DND-41 (cell line): Measurements from ENCODE around the gene THUMPD2.

ENCODE experiments used
- ATAC-seq: fragments of 200-7000 bp; cut with Tn5 transposase; 3 replicates; pipeline ENCODE4 v1.9.1; 2021; ENCODE audit warnings: low read depth; ENCODE audit not compliant: insufficient read depth
- DNase-seq: peaks from one replicate; pipeline ENCODE4 v3.0.0-alpha.2; 2020
- H2AFZ ChIP-seq: 2 replicates; pipeline ENCODE4 v1.6.0; 2012; ENCODE audit warnings: low read depth, low read length
- H3K27ac ChIP-seq: 2 replicates; pipeline ENCODE4 v1.5.1; 2012; ENCODE audit warnings: low read length, inconsistent platforms
- H3K27me3 ChIP-seq: fragments of 200-600 bp; sonication (generic); 2 replicates; pipeline ENCODE4 v1.6.0; 2012; ENCODE audit warnings: low read length, mild to moderate bottlenecking, inconsistent platforms; ENCODE audit not compliant: insufficient read depth, poor library complexity
- H3K36me3 ChIP-seq: 2 replicates; pipeline ENCODE4 v1.5.1; 2012; ENCODE audit warnings: low read length, inconsistent platforms; ENCODE audit not compliant: insufficient read depth
- H3K4me1 ChIP-seq: 2 replicates; pipeline ENCODE4 v1.5.1; 2012; ENCODE audit warnings: mild to moderate bottlenecking, low read length; ENCODE audit not compliant: insufficient read depth
- H3K4me2 ChIP-seq: 2 replicates; pipeline ENCODE4 v1.6.0; 2012; ENCODE audit warnings: mild to moderate bottlenecking, moderate library complexity, low read length, inconsistent platforms; ENCODE audit not compliant: insufficient read depth
- H3K4me3 ChIP-seq, 2 experiments: fragments of 200-600 bp in 1 of 2; shearing (Covaris generic) in 1 of 2; 2 replicates each; pipeline ENCODE4 v1.5.1; 2012 to 2016; ENCODE audit warnings: inconsistent platforms in 2 of 2, low read length in 2 of 2, mild to moderate bottlenecking in 2 of 2, low read depth in 1 of 2, moderate library complexity in 1 of 2
- H3K79me2 ChIP-seq: 2 replicates; pipeline ENCODE4 v1.6.0; 2012; ENCODE audit warnings: low read length, inconsistent platforms; ENCODE audit not compliant: insufficient read depth
- H3K9ac ChIP-seq: 2 replicates; pipeline ENCODE4 v1.6.0; 2012; ENCODE audit warnings: low read depth, mild to moderate bottlenecking, inconsistent platforms, low read length, moderate library complexity
- H3K9me3 ChIP-seq: 2 replicates; pipeline ENCODE4 v1.5.1; 2012; ENCODE audit warnings: low read length, moderate library complexity, mild to moderate bottlenecking, inconsistent platforms; ENCODE audit not compliant: insufficient read depth, severe bottlenecking
- H4K20me1 ChIP-seq: 2 replicates; pipeline ENCODE4 v1.6.0; 2012; ENCODE audit warnings: low read length; ENCODE audit not compliant: insufficient read depth
- EZH2 ChIP-seq: IDR thresholded peaks from 3 replicates; pipeline ENCODE4 v1.6.1; 2012; ENCODE audit warnings: borderline replicate concordance, low read depth, mild to moderate bottlenecking, moderate library complexity, low read length, inconsistent platforms; ENCODE audit not compliant: severe bottlenecking
- TF ChIP-seq, protein P1 (sequence below): IDR thresholded peaks from 2 replicates; pipeline ENCODE4 v1.5.1; 2012; ENCODE audit warnings: borderline replicate concordance, low read length, moderate library complexity, mild to moderate bottlenecking; ENCODE audit not compliant: poor library complexity, severe bottlenecking; ENCODE audit errors: extremely low read depth

Gene THUMPD2

DNA sequence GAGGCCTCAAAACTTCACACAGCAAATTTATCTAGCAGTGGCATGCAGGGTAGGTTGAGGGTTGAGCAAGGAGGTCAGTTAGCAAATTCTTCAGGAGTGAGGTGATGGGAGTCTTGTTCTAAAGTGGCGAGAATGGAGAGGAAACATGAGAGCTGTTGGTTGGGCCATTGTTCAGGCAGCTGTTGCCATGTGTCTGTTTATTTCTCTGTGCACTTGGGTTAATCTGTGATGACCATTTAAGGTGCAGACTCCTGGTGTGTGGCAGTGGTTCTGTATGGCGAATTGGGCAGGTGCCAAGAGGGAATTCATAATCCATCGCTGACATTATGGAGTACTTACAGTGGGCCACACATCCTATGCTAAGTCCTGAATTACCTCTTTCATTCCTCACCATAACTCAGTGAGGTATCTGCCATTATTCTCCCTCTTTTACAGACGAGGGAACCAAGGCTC, 82.9 kb downstream of the THUMPD2 start:
- H3K4me2 ChIP-seq: no peak overlapping the region
- peaks cover 5% of the 10 kb centered on the region for H3K9me3 ChIP-seq
- no peak overlapping the region for H3K27ac ChIP-seq
- no peak for TF ChIP-seq EZH2
- TF ChIP-seq, protein P1, sequence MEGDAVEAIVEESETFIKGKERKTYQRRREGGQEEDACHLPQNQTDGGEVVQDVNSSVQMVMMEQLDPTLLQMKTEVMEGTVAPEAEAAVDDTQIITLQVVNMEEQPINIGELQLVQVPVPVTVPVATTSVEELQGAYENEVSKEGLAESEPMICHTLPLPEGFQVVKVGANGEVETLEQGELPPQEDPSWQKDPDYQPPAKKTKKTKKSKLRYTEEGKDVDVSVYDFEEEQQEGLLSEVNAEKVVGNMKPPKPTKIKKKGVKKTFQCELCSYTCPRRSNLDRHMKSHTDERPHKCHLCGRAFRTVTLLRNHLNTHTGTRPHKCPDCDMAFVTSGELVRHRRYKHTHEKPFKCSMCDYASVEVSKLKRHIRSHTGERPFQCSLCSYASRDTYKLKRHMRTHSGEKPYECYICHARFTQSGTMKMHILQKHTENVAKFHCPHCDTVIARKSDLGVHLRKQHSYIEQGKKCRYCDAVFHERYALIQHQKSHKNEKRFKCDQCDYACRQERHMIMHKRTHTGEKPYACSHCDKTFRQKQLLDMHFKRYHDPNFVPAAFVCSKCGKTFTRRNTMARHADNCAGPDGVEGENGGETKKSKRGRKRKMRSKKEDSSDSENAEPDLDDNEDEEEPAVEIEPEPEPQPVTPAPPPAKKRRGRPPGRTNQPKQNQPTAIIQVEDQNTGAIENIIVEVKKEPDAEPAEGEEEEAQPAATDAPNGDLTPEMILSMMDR: no peak
- DNase-seq (no peak), ATAC-seq (no peak)
- no peaks in the 10 kb centered on the region for H4K20me1 ChIP-seq
- no peaks in the 10 kb centered on the region for H3K27me3 ChIP-seq
- no peak overlapping the region for H3K9ac ChIP-seq
- no peaks in the 10 kb centered on the region for H3K4me1 ChIP-seq
- no peak overlapping the region for H3K4me3 ChIP-seq
- H3K79me2 ChIP-seq: no peaks in the 10 kb centered on the region
- no peaks in the 10 kb centered on the region for H3K36me3 ChIP-seq
- H2AFZ ChIP-seq: no peak overlapping the region

DNA sequence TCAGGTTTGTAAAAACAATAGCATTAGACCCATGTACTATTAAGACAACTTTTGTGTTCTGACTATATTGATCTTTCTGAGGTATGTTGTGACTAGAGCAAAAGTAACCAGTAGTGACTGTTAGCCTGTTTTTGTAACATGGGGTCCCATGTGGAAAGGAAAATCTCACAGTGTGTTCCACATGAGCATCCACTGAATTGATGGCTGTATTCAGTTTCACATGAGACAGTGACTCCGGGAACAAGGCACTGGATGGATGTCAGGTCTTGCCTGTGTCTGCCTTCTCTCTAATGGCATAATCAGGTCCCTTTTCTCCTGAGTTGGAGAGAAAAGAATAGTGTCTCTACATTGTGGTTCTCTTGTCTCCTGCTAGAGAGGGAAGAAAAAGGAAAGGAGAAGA, 85.8 kb downstream of the THUMPD2 start:
- Histone ChIP-seq H3K27me3 (no peaks in the 10 kb centered on the region), H3K4me1 (no peaks in the 10 kb centered on the region), H4K20me1 (no peaks in the 10 kb centered on the region), H3K4me2 (no peak overlapping the region), H2AFZ (no peak overlapping the region), H3K36me3 (no peaks in the 10 kb centered on the region), H3K4me3 (no peak overlapping the region), H3K9me3 (no peaks in the 10 kb centered on the region), H3K9ac (no peak overlapping the region), H3K27ac (no peak overlapping the region), H3K79me2 (no peaks in the 10 kb centered on the region)
- DNase-seq (no peak), ATAC-seq (no peak)
- TF ChIP-seq, protein P1: no peak
- TF ChIP-seq EZH2: no peak

DNA sequence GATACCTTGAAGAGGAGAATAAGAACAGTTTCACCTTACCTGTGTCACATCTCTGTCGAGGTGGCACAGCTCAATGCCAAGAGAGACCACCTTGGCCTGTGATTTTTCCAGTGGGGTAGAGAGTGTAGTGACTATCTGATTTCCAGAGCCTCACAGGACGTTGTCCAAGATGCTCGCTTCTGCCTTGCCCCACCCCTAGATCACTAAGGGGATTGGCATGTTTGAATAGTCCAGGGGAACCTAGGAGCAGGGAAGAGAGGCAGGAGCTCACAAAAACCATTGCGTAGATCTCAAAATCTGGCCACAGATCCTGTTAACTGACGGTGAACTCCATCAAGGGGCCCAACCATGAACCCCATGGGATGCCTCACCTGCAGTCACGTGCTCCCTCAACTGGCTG, 89.2 kb downstream of the THUMPD2 start:
- TF ChIP-seq EZH2: no peak
- TF ChIP-seq, protein P1: no peak
- no peak for DNase-seq
- ATAC-seq: no peak
- no peaks in the 10 kb centered on the region for H3K36me3 ChIP-seq
- H3K9ac ChIP-seq: no peak overlapping the region
- no peak overlapping the region for H3K4me3 ChIP-seq
- H3K27ac ChIP-seq: no peak overlapping the region
- no peak overlapping the region for H2AFZ ChIP-seq
- H3K79me2 ChIP-seq: no peaks in the 10 kb centered on the region
- H3K4me1 ChIP-seq: no peaks in the 10 kb centered on the region
- no peaks in the 10 kb centered on the region for H3K9me3 ChIP-seq
- no peak overlapping the region for H3K4me2 ChIP-seq
- H4K20me1 ChIP-seq: no peaks in the 10 kb centered on the region
- no peaks in the 10 kb centered on the region for H3K27me3 ChIP-seq
